ENCODE measurements around the gene AMMECR1L.
"Not testable (repeated sequence)": the region's sequence is repeated elsewhere in the genome, so short reads cannot be mapped to it uniquely, and the experiment has no call there.

AMMECR1L gene

GRCh38 chr2:127841466-127842178 lies 44.1 kb downstream of the AMMECR1L start:
- no peak for DNase-seq

- DNase-seq, result no peak
Observed at GRCh38 chr2:127840893-127841292, 44.9 kb downstream of the AMMECR1L start.

GRCh38 chr2:127834951-127835350 lies 50.8 kb downstream of the AMMECR1L start:
- DNase-seq, result no peak

- DNase-seq, result no peak
Observed at GRCh38 chr2:127829845-127830246, 55.9 kb downstream of the AMMECR1L start.

- DNase-seq, result not testable (repeated sequence)
Observed at GRCh38 chr2:127826708-127827107, 59.0 kb downstream of the AMMECR1L start.

GRCh38 chr2:127826047-127826446 lies 59.7 kb downstream of the AMMECR1L start:
- DNase-seq, result no peak

GRCh38 chr2:127820080-127820668 lies 65.6 kb downstream of the AMMECR1L start:
- no peak for DNase-seq

GRCh38 chr2:127818794-127819425 lies 66.8 kb downstream of the AMMECR1L start:
- DNase-seq, result no peak

GRCh38 chr2:127818241-127818640 lies 67.5 kb downstream of the AMMECR1L start:
- no peak for DNase-seq

GRCh38 chr2:127814677-127815076 lies 71.1 kb downstream of the AMMECR1L start:
- DNase-seq, result no peak

GRCh38 chr2:127812441-127812840 lies 73.3 kb downstream of the AMMECR1L start:
- not testable (repeated sequence) for DNase-seq
